KOPT-K1 (cell line): ENCODE data around the gene KRTAP5-2.
"Not testable (repeated sequence)": the region's sequence is repeated elsewhere in the genome, so short reads cannot be mapped to it uniquely, and the experiment has no call there.

Experiments
- H3K27ac ChIP-seq: fragments of 200-600 bp; sonication (generic); 2 replicates; pipeline ENCODE4 v1.5.1; 2016; ENCODE audit warnings: antibody characterized with exemption, mild to moderate bottlenecking, low read depth, low read length; ENCODE audit not compliant: poor library complexity, severe bottlenecking
- H3K36me3 ChIP-seq: fragments of 200-600 bp; sonication (generic); 2 replicates; pipeline ENCODE4 v1.5.1; 2017; ENCODE audit warnings: antibody characterized with exemption, mild to moderate bottlenecking, low read length, moderate library complexity; ENCODE audit not compliant: insufficient read depth
- H3K9me3 ChIP-seq: fragments of 200-600 bp; sonication (generic); 2 replicates; pipeline ENCODE4 v1.5.1; 2017; ENCODE audit warnings: antibody characterized with exemption, low read length, mild to moderate bottlenecking; ENCODE audit not compliant: insufficient read depth, poor library complexity, severe bottlenecking

Gene KRTAP5-2

GRCh38 chr11:1632053-1632714, 34.1 kb upstream of the KRTAP5-2 start:
- Histone ChIP-seq H3K36me3 (no peaks in the 10 kb centered on the region), H3K9me3 (no peaks in the 10 kb centered on the region), H3K27ac (no peak overlapping the region)

GRCh38 chr11:1631066-1631568, 33.0 kb upstream of the KRTAP5-2 start:
- no peak overlapping the region for H3K27ac ChIP-seq
- no peaks in the 10 kb centered on the region for H3K9me3 ChIP-seq
- no peaks in the 10 kb centered on the region for H3K36me3 ChIP-seq

- H3K36me3 ChIP-seq = no peaks in the 10 kb centered on the region
- no peaks in the 10 kb centered on the region for H3K9me3 ChIP-seq
- H3K27ac ChIP-seq = no peak overlapping the region
Observed at GRCh38 chr11:1630271-1630670, 32.2 kb upstream of the KRTAP5-2 start.

GRCh38 chr11:1629326-1630185, 31.5 kb upstream of the KRTAP5-2 start, which contains the start of gene KRTAP5-5:
KRTAP5-5 (plus strand) TSS chr11:1629775; CDS start chr11:1629841, 66 bp downstream.
- no peaks in the 10 kb centered on the region for H3K9me3 ChIP-seq
- no peaks in the 10 kb centered on the region for H3K36me3 ChIP-seq
- H3K27ac ChIP-seq = no peak within 1 kb of the TSS

GRCh38 chr11:1628506-1629325, 30.6 kb upstream of the KRTAP5-2 start:
- Histone ChIP-seq H3K36me3 (no peaks in the 10 kb centered on the region), H3K9me3 (no peaks in the 10 kb centered on the region), H3K27ac (no peak overlapping the region)

- H3K36me3 ChIP-seq = no peaks in the 10 kb centered on the region
- H3K9me3 ChIP-seq = no peaks in the 10 kb centered on the region
- H3K27ac ChIP-seq = no peak overlapping the region
Observed at GRCh38 chr11:1625541-1625940, 27.4 kb upstream of the KRTAP5-2 start.

GRCh38 chr11:1624621-1625020, 26.5 kb upstream of the KRTAP5-2 start:
- no peaks in the 10 kb centered on the region for H3K9me3 ChIP-seq
- H3K36me3 ChIP-seq = no peaks in the 10 kb centered on the region
- H3K27ac ChIP-seq = no peak overlapping the region

- Histone ChIP-seq H3K9me3 (no peaks in the 10 kb centered on the region), H3K27ac (no peak overlapping the region), H3K36me3 (no peaks in the 10 kb centered on the region)
Observed at GRCh38 chr11:1623716-1624115, 25.6 kb upstream of the KRTAP5-2 start.

- no peaks in the 10 kb centered on the region for H3K9me3 ChIP-seq
- no peak within 1 kb of the TSS for H3K27ac ChIP-seq
- H3K36me3 ChIP-seq = no peaks in the 10 kb centered on the region
Observed at GRCh38 chr11:1622086-1622485, 24.0 kb upstream of the KRTAP5-2 start, which contains the start of gene KRTAP5-4. KRTAP5-4 (minus strand) TSS chr11:1622138; CDS start chr11:1622093, 45 bp downstream.

- Histone ChIP-seq H3K27ac (no peak overlapping the region), H3K36me3 (no peaks in the 10 kb centered on the region), H3K9me3 (no peaks in the 10 kb centered on the region)
Observed at GRCh38 chr11:1619449-1619848, 21.4 kb upstream of the KRTAP5-2 start.

- no peaks in the 10 kb centered on the region for H3K9me3 ChIP-seq
- H3K36me3 ChIP-seq = no peaks in the 10 kb centered on the region
Observed at GRCh38 chr11:1618231-1618630, 20.1 kb upstream of the KRTAP5-2 start.

GRCh38 chr11:1608363-1608762, 10.3 kb upstream of the KRTAP5-2 start, which contains the start of gene KRTAP5-3:
KRTAP5-3 (minus strand) TSS chr11:1608463; CDS start chr11:1608385, 78 bp downstream.
- H3K9me3 ChIP-seq = no peaks in the 10 kb centered on the region
- no peak within 1 kb of the TSS for H3K27ac ChIP-seq
- H3K36me3 ChIP-seq = no peaks in the 10 kb centered on the region

More at GRCh38 chr11:1618231-1618630, 20.1 kb upstream of the KRTAP5-2 start:
- H3K27ac ChIP-seq = no peak overlapping the region

- not testable (repeated sequence) for H3K36me3 ChIP-seq, H3K27ac ChIP-seq, H3K9me3 ChIP-seq
Observed at GRCh38 chr11:1607901-1608300, 9.8 kb upstream of the KRTAP5-2 start.

GRCh38 chr11:1607156-1607845, 9.2 kb upstream of the KRTAP5-2 start:
- not testable (repeated sequence) for H3K36me3 ChIP-seq, H3K9me3 ChIP-seq, H3K27ac ChIP-seq
